Mucosa of rectum (tissue), 2 donors: ENCODE results near the gene FCAMR.

Experiments
- H3K27ac ChIP-seq, 2 donors: one replicate each; pipeline ENCODE4 v1.7.0; 2013; ENCODE audit warnings: inconsistent platforms in 2 of 2, low read depth in 2 of 2, low read length in 2 of 2
- H3K27me3 ChIP-seq, 2 donors: one replicate each; pipeline ENCODE4 v1.7.0; 2013; ENCODE audit warnings: low read length in 2 of 2; ENCODE audit not compliant: control insufficient read depth in 2 of 2, insufficient read depth in 2 of 2
- H3K36me3 ChIP-seq, 2 donors: one replicate each; pipeline ENCODE4 v1.7.0; 2013; ENCODE audit warnings: low read length in 2 of 2; ENCODE audit not compliant: control insufficient read depth in 2 of 2, insufficient read depth in 2 of 2
- H3K4me1 ChIP-seq, 2 donors: one replicate each; pipeline ENCODE4 v1.7.0; 2013; ENCODE audit warnings: low read length in 2 of 2, mild to moderate bottlenecking in 1 of 2; ENCODE audit not compliant: control insufficient read depth in 2 of 2, insufficient read depth in 2 of 2
- H3K4me3 ChIP-seq, 2 donors: one replicate each; pipeline ENCODE4 v1.7.0; 2013; ENCODE audit warnings: low read length in 2 of 2
- H3K9ac ChIP-seq, 2 donors: one replicate each; pipeline ENCODE4 v1.7.0; 2013; ENCODE audit warnings: low read length in 2 of 2, low read depth in 1 of 2, mild to moderate bottlenecking in 1 of 2
- H3K9me3 ChIP-seq, 2 donors: one replicate each; pipeline ENCODE4 v1.7.0; 2013; ENCODE audit warnings: low read length in 2 of 2; ENCODE audit not compliant: control insufficient read depth in 2 of 2
- donor health status: healthy.
- donor health status: Normal muscosa, but diverticular disease.

The FCAMR gene

DNA sequence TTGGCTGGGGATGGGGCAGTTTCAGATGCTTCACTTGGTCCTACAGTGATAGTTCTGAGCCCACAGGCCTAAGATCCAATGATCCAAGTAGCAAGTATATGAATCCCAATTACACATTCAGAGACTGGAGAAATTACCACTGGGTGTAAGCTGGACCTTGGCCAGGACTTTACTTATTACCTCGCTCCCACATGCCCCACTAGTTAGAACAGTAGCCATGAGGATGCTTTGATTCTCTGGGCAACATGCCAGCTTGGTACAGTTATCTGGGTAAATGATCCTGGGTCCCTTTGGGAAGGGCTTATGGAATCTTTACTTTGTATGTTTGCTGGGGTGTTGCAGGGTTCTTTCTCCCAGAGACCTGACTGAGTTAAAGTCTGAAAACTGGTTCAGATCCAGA, 5.0 kb upstream of the FCAMR start:
- H3K9ac ChIP-seq, result no peak overlapping the region
- no peaks in the 10 kb centered on the region for H3K27me3 ChIP-seq
- H3K4me1 ChIP-seq, result peaks cover 42 to 72% of the 10 kb centered on the region in 2 donors
- H3K4me3 ChIP-seq, result no peak overlapping the region
- H3K27ac ChIP-seq, result peak overlapping the region; percentile 2 to 17
- H3K9me3 ChIP-seq, result no peaks in the 10 kb centered on the region
- H3K36me3 ChIP-seq, result no peaks in the 10 kb centered on the region

- H3K4me1 ChIP-seq, result peaks cover 51 to 73% of the 10 kb centered on the region in 2 donors
- peak overlapping the region; percentile 76 to 77 for H3K27ac ChIP-seq
Observed at GRCh38 chr1:206974140-206974539, 3.9 kb upstream of the FCAMR start.

DNA sequence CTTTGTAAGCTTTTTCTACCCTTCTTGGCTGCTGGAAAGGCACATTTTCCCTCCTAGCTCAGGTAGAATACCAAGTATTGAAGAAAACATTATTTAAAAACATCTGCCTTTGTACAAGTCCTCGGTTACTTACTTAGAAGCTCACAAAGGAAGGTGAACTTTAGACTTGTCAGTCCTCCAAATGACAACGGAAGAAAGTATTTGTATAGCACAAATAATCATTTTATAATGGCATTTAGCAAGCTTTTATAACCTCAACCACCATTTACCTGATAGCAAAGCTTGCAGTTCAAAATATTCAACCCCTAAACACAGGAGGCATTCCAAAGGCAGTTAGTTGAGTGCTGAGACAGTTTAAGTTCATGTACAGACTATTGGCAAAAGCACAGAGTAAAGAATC, 2.5 kb upstream of the FCAMR start:
- peak overlapping the region in 1 of 2 donors; percentile 59 for H3K4me3 ChIP-seq
- no peaks in the 10 kb centered on the region for H3K27me3 ChIP-seq
- no peak overlapping the region for H3K9ac ChIP-seq
- H3K9me3 ChIP-seq, result no peaks in the 10 kb centered on the region
- H3K27ac ChIP-seq, result peak overlapping the region; percentile 76 to 77
- peaks cover 56 to 75% of the 10 kb centered on the region in 2 donors for H3K4me1 ChIP-seq
- no peaks in the 10 kb centered on the region for H3K36me3 ChIP-seq

More at GRCh38 chr1:206974140-206974539, 3.9 kb upstream of the FCAMR start:
- H3K4me3 ChIP-seq, result no peak overlapping the region
- H3K36me3 ChIP-seq, result no peaks in the 10 kb centered on the region
- H3K9ac ChIP-seq, result no peak overlapping the region
- H3K27me3 ChIP-seq, result no peaks in the 10 kb centered on the region
- H3K9me3 ChIP-seq, result no peaks in the 10 kb centered on the region

GRCh38 chr1:206971029-206971655, 882 bp upstream of the FCAMR start:
- H3K27ac ChIP-seq, result peak overlapping the region in 1 of 2 donors; percentile 4
- H3K27me3 ChIP-seq, result no peaks in the 10 kb centered on the region
- H3K4me1 ChIP-seq, result peaks cover 63 to 79% of the 10 kb centered on the region in 2 donors
- H3K36me3 ChIP-seq, result no peaks in the 10 kb centered on the region
- no peak overlapping the region for H3K9ac ChIP-seq
- H3K9me3 ChIP-seq, result no peaks in the 10 kb centered on the region
- no peak overlapping the region for H3K4me3 ChIP-seq

DNA sequence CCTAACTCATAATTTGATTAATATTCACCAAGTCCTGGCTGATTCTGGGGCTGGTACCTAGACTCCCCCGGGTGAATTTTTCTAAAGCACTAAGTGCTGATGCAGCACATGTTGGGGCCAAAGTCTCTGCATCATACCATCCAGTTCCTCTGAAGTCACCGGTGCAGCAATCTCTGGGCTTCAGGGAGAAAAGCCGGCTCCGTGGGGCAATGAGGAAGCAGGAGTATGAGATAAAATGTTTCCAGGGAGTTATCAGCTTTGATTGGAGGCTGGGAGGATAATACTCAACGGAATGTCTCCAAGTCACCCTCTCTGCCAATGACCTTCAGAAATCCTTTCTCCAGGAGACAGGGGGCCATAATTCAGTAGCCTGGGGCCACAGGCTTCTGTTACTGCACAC, 1.2 kb downstream of the FCAMR start:
- Histone ChIP-seq H3K27ac (peak overlapping the region; percentile 84 to 91), H3K9ac (peak overlapping the region; percentile 16 to 41), H3K4me3 (no peak overlapping the region), H3K36me3 (no peaks in the 10 kb centered on the region), H3K4me1 (peaks cover 57 to 69% of the 10 kb centered on the region in 2 donors), H3K27me3 (no peaks in the 10 kb centered on the region), H3K9me3 (no peaks in the 10 kb centered on the region)

DNA sequence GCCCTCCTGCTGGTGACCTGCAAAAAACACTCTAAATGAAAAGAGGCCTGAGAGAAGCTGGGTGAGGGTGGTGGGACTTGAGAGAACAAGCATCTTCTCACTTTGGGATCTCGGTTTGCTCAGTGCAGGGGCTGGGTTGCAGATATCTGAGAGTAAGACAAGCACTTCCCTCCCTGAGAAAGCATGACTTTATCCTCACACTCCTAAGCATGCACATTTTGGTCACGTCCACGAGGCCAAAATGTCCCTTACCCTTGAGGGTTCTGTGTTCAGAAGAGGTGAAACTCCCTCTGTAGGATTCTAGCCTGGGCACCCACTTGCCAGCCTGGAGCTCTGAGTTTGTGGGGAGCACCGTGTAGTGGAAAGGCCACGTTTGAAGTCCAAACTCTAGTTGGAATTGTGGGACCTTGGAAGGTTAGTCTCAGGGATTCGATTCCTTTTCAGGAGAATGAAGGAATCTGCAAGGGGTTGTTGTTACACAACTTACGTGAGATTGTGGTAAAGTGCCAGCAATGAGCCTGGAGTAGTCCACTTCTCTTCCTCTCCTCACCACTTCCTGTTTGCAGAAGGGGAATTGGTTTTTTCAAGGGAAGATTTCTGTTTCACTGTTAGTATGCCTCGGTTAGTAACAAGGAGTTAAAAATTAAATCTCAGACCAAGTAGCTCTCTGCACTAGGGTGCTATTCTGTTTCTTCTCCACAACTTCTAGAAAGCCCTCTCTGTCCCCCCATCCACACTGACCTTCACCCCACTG, 3.0 kb downstream of the FCAMR start:
- no peaks in the 10 kb centered on the region for H3K27me3 ChIP-seq
- peak overlapping the region; percentile 53 to 84 for H3K27ac ChIP-seq
- no peaks in the 10 kb centered on the region for H3K36me3 ChIP-seq
- no peaks in the 10 kb centered on the region for H3K9me3 ChIP-seq
- peak overlapping the region in 1 of 2 donors; percentile 11 for H3K9ac ChIP-seq
- peaks cover 60 to 69% of the 10 kb centered on the region in 2 donors for H3K4me1 ChIP-seq
- H3K4me3 ChIP-seq, result no peak overlapping the region

DNA sequence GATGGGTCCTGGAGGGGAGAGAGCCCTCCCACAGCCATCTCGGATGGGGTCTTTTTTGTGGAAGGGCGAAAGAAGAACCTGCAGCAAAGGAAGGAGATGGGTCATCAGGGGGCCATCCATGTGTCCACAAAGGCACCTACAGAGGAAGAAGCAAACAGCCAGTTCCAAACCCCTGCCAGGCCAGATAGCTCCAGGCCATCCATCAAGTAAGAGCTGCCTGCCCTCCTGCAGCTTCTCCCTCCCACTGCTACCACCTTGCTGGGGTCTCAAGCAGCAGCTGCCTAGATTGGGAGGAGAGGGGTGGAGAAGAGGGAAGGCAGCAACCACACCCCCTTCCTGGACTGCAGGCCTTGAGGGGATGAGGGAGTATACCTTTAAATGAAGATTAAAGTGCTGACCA, 4.5 kb downstream of the FCAMR start:
- Histone ChIP-seq H3K4me1 (peaks cover 58 to 60% of the 10 kb centered on the region in 2 donors), H3K9me3 (no peaks in the 10 kb centered on the region), H3K9ac (no peak overlapping the region), H3K27ac (no peak overlapping the region), H3K36me3 (no peaks in the 10 kb centered on the region), H3K4me3 (no peak overlapping the region), H3K27me3 (no peaks in the 10 kb centered on the region)

DNA sequence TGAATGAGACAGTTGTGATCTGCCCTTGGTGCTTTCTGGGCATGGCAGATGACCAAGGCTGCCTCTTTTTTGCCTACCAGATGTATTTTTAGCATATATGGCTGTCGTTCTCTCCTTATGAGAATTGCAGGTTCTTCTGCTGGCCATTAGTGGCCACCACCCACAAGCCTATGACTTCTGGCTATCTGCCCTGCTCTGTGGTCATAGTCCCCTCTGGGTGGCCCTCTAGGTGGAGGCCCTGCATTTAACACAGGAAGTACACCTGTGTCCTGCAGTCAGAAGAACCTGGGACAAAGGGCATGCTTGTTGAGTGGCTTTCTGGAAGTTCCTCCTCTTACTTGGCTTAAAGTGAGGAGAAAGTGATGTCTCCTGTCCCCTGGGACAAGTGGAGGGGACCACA, 6.5 kb downstream of the FCAMR start:
- Histone ChIP-seq H3K9me3 (no peaks in the 10 kb centered on the region), H3K9ac (peak overlapping the region in 1 of 2 donors; percentile 36), H3K4me3 (peak overlapping the region in 1 of 2 donors; percentile 36), H3K36me3 (no peaks in the 10 kb centered on the region), H3K27me3 (no peaks in the 10 kb centered on the region), H3K27ac (peak overlapping the region; percentile 82 to 90), H3K4me1 (peaks cover 42 to 43% of the 10 kb centered on the region in 2 donors)

GRCh38 chr1:206963119-206963712, 7.0 kb downstream of the FCAMR start:
- Histone ChIP-seq H3K9me3 (no peaks in the 10 kb centered on the region), H3K9ac (no peak overlapping the region), H3K4me1 (peaks cover 38% of the 10 kb centered on the region in 2 donors)

GRCh38 chr1:206962272-206962671, 8.0 kb downstream of the FCAMR start:
- Histone ChIP-seq H3K9ac (no peak overlapping the region), H3K4me3 (no peak overlapping the region), H3K36me3 (no peaks in the 10 kb centered on the region), H3K27me3 (no peaks in the 10 kb centered on the region), H3K27ac (peak overlapping the region; percentile 82 to 90), H3K4me1 (peaks cover 28 to 32% of the 10 kb centered on the region in 2 donors), H3K9me3 (no peaks in the 10 kb centered on the region)

More at GRCh38 chr1:206963119-206963712, 7.0 kb downstream of the FCAMR start:
- Histone ChIP-seq H3K27ac (peak overlapping the region; percentile 82 to 90), H3K36me3 (no peaks in the 10 kb centered on the region), H3K4me3 (peak overlapping the region; percentile 9 to 36), H3K27me3 (no peaks in the 10 kb centered on the region)
